Middle frontal gyrus (tissue), 1 donor: ENCODE data around the gene HMGA1.
A peak's percentile ranks its signal among the peaks of the same experiment; 100 is the strongest.

Experiments
- DNase-seq: peaks from one replicate; pipeline ENCODE4 v3.0.0-alpha.2; 2015; ENCODE audit warnings: low spot score; ENCODE audit errors: extremely low spot score

The HMGA1 gene

GRCh38 chr6:34236443-34237315 lies at the start of gene HMGA1:
TSS of gene HMGA1 (plus strand) at chr6:34236873. CDS start at chr6:34240781, 3,908 bp downstream.
- DNase-seq: peak; percentile 67

GRCh38 chr6:34189806-34190503 lies 46.7 kb upstream of the HMGA1 start:
- no peak for DNase-seq

GRCh38 chr6:34190504-34191122 lies 46.1 kb upstream of the HMGA1 start:
- no peak for DNase-seq

- DNase-seq: no peak
These were observed 41.9 kb upstream of the HMGA1 start for GRCh38 chr6:34194772-34195171.

GRCh38 chr6:34195726-34196115 lies 41.0 kb upstream of the HMGA1 start:
- no peak for DNase-seq

GRCh38 chr6:34196116-34196832 lies 40.4 kb upstream of the HMGA1 start:
- DNase-seq: peak; percentile 65

GRCh38 chr6:34196833-34197195 lies 39.9 kb upstream of the HMGA1 start:
- DNase-seq: no peak

GRCh38 chr6:34200340-34200971 lies 36.2 kb upstream of the HMGA1 start:
- DNase-seq: no peak

- no peak for DNase-seq
These were observed 35.1 kb upstream of the HMGA1 start for GRCh38 chr6:34201455-34202107.

GRCh38 chr6:34202329-34203201 lies 34.1 kb upstream of the HMGA1 start:
- no peak for DNase-seq

GRCh38 chr6:34204693-34205092 lies 32.0 kb upstream of the HMGA1 start:
- DNase-seq: no peak

GRCh38 chr6:34205466-34205865 lies 31.2 kb upstream of the HMGA1 start:
- no peak for DNase-seq

GRCh38 chr6:34205916-34206315 lies 30.8 kb upstream of the HMGA1 start:
- no peak for DNase-seq

GRCh38 chr6:34206726-34207125 lies 29.9 kb upstream of the HMGA1 start:
- DNase-seq: no peak

GRCh38 chr6:34207695-34208443 lies 28.8 kb upstream of the HMGA1 start:
- DNase-seq: no peak

- no peak for DNase-seq
These were observed 22.9 kb upstream of the HMGA1 start for GRCh38 chr6:34213772-34214171.

- no peak for DNase-seq
These were observed 18.0 kb upstream of the HMGA1 start for GRCh38 chr6:34218691-34219090.

GRCh38 chr6:34223381-34223955 lies 13.2 kb upstream of the HMGA1 start:
- no peak for DNase-seq
